BE2C (cell line): ENCODE results near the gene CCDC17. TPM values are rescaled to one million over a fixed set of nuclear protein-coding genes. Genes with fewer than 3 reads are reported as not detected.

ENCODE experiments used
- DNase-seq: peaks from one replicate; pipeline ENCODE4 v3.0.0-alpha.2; 2020
- H3K27me3 ChIP-seq: fragments of 250-450 bp; sonication (Bioruptor Pico); 2 replicates; pipeline ENCODE4 v1.5.1; 2020; ENCODE audit warnings: mild to moderate bottlenecking
- H3K36me3 ChIP-seq: fragments of 250-450 bp; sonication (Bioruptor Pico); 2 replicates; pipeline ENCODE4 v1.5.1; 2020; ENCODE audit warnings: mild to moderate bottlenecking
- H3K4me1 ChIP-seq: fragments of 250-450 bp; sonication (Bioruptor Pico); 2 replicates; pipeline ENCODE4 v1.5.1; 2020
- H3K4me3 ChIP-seq: 2 replicates; pipeline ENCODE4 v1.5.1; 2011; ENCODE audit warnings: low read depth, low read length
- H3K9me3 ChIP-seq: fragments of 250-450 bp; sonication (Bioruptor Pico); 2 replicates; pipeline ENCODE4 v1.5.1; 2020
- CTCF ChIP-seq: IDR thresholded peaks from 2 replicates; pipeline ENCODE4 v1.5.1; 2012; ENCODE audit warnings: mild to moderate bottlenecking, low read depth, low read length
- polyA plus RNA-seq: library from polyadenylated mRNA; unstranded; fragments of >200 nt; gene quantifications from one replicate; pipeline ENCODE4 v1.2.1, GENCODE V29; 2012; ENCODE audit warnings: low read depth, missing spikeins; ENCODE audit not compliant: insufficient read length, insufficient read depth

The CCDC17 gene
- 0.36 TPM for polyA plus RNA-seq

GRCh38 chr1:45623972-45624371, at the start of gene CCDC17:
Gene CCDC17, minus strand, starts transcription at chr1:45624054. Its CDS starts 145 bp downstream, at chr1:45623909.
- Histone ChIP-seq H3K9me3 (no peaks in the 10 kb centered on the region), H3K4me3 (no peak within 1 kb of the TSS), H3K27me3 (no peaks in the 10 kb centered on the region), H3K4me1 (no peaks in the 10 kb centered on the region), H3K36me3 (no peaks in the 10 kb centered on the region)
- DNase-seq: no peak
- TF ChIP-seq CTCF: no peak

DNA sequence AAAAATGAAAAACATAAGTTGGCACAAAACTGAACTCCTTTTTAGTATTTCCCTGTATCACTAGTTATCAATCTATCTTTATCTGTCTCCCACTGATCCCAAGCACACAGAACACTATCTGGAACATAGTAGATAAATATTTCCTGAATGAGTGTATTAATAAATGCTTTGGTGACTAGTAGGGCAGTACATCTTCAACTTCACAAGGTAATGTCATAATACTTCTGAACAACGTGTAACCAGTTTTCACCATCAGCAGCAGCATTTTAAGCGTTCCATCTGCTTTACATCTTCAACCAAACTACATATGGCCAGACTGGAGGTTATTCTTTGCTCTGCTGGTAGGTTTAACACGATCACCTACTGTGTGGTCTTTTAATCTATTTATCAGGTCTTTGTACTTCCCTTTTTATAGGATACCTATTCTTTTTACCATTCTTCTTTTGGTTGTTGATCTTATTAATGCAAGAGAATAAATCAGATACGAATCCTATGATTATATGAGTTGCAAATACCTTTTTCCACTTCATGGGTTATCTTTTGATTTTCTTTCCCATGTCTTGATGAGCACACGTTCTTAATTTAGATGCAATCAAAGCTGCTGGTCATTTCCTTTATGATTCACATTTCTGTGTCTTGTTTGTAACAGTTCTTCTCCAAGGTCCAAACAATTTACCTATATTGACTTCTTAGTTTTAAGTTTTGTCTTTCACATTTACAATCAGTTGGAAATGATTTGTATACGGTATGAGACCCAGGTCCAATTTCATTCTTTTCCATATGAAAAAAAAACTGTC, 46.2 kb upstream of the CCDC17 start:
- H3K9me3 ChIP-seq: no peaks in the 10 kb centered on the region
- no peak for TF ChIP-seq CTCF
- no peaks in the 10 kb centered on the region for H3K36me3 ChIP-seq
- no peaks in the 10 kb centered on the region for H3K27me3 ChIP-seq
- no peak for DNase-seq
- no peak overlapping the region for H3K4me3 ChIP-seq
- no peaks in the 10 kb centered on the region for H3K4me1 ChIP-seq

DNA sequence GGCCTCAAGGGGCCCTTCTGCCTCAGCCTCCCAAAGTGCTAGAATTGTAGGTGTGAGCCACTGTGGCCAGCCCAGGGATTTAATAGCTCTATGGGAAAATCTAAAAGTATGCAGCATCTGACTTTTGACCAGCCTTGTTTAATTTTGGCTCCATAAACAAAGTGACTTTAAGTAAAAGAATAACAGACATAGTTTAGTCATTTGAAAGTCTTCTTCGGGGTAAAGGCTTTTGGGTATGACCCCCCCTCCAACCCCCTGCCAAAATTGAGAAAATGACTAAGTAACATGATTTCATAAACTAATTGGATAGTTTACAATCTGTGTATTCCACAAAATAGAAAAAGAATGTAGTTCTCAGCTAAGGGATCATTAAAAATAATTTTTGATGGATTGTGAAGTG, 45.5 kb upstream of the CCDC17 start:
- no peak for TF ChIP-seq CTCF
- no peak overlapping the region for H3K4me3 ChIP-seq
- H3K36me3 ChIP-seq: no peaks in the 10 kb centered on the region
- H3K4me1 ChIP-seq: no peaks in the 10 kb centered on the region
- DNase-seq: no peak
- no peaks in the 10 kb centered on the region for H3K27me3 ChIP-seq
- H3K9me3 ChIP-seq: no peaks in the 10 kb centered on the region

- DNase-seq: no peak
- TF ChIP-seq CTCF: no peak
- no peaks in the 10 kb centered on the region for H3K9me3 ChIP-seq
- H3K36me3 ChIP-seq: no peaks in the 10 kb centered on the region
- no peaks in the 10 kb centered on the region for H3K4me1 ChIP-seq
- H3K27me3 ChIP-seq: no peaks in the 10 kb centered on the region
- H3K4me3 ChIP-seq: no peak overlapping the region
Observed at GRCh38 chr1:45668526-45668925, 44.7 kb upstream of the CCDC17 start.

DNA sequence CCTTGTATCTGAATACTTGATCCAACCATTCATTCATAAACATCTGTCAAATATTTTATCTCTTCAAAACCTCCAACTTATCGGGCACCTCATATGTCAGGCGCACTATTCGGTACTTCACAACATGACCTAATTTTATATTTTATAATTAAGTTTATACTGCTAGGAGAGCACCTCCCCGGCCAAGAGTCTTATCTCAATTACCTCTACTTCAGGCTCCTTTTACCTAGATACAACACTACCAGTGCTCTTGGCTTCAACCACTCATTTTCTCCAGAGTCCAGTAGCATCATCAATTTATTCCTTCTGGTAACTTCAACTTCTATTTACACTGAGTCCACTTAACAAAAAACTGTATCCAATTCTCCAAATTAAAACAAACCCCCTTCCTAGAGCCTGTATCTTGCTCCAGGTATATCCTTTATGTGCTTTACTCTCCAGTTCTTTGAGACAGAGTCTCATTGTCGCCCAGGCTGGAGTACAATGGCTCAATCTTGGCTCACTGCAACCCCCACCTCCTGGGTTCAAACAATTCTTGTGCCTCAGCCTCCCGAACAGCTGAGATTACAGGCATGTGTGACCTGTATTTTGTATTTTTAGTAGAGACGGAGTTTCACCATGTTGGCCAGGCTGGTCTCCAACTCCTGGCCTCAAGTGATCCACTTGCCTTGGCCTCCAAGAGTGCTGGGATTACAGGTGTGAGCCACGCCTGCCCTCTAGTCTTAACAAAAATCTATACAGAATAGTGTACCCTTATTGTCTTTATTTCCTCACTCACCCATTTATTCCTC, 43.7 kb upstream of the CCDC17 start:
- H3K9me3 ChIP-seq: no peaks in the 10 kb centered on the region
- H3K4me1 ChIP-seq: no peaks in the 10 kb centered on the region
- DNase-seq: no peak
- TF ChIP-seq CTCF: no peak
- H3K36me3 ChIP-seq: no peaks in the 10 kb centered on the region
- H3K27me3 ChIP-seq: no peaks in the 10 kb centered on the region
- H3K4me3 ChIP-seq: no peak overlapping the region

- DNase-seq: no peak
- H3K36me3 ChIP-seq: no peaks in the 10 kb centered on the region
Observed at GRCh38 chr1:45666836-45667235, 43.0 kb upstream of the CCDC17 start.

More at GRCh38 chr1:45666836-45667235, 43.0 kb upstream of the CCDC17 start:
- Histone ChIP-seq H3K4me1 (no peaks in the 10 kb centered on the region), H3K27me3 (no peaks in the 10 kb centered on the region), H3K4me3 (no peak overlapping the region), H3K9me3 (no peaks in the 10 kb centered on the region)
- TF ChIP-seq CTCF: no peak
